Sigmoid colon (tissue), 4 donors: ENCODE data around the gene CORO2B.

ENCODE experiments used
- CTCF ChIP-seq, 4 experiments: fragments of 450-650 bp in 3 of 4; fragments of 200-600 bp in 1 of 4; IDR thresholded peaks; one replicate each; pipeline ENCODE4 v1.5.1; 2016 to 2019; ENCODE audit warnings: antibody characterized with exemption in 4 of 4, mild to moderate bottlenecking in 3 of 4, moderate library complexity in 2 of 4
- POLR2A ChIP-seq, 2 donors: fragments of 450-650 bp; IDR thresholded peaks; one replicate each; pipeline ENCODE4 v1.6.1; 2016; ENCODE audit warnings: antibody characterized with exemption in 2 of 2, mild to moderate bottlenecking in 2 of 2, moderate library complexity in 2 of 2
- POLR2AphosphoS5 ChIP-seq, 4 donors: sonication (generic); formaldehyde crosslinking; IDR thresholded peaks; one replicate each; pipeline ENCODE4 v1.6.1; 2017; ENCODE audit warnings: antibody characterized with exemption in 4 of 4

GRCh38 chr15:68751622-68752021 lies 172.8 kb downstream of the CORO2B start:
- TF ChIP-seq CTCF (IDR thresholded peaks at IDR 0.05): no peak
- TF ChIP-seq POLR2A (IDR thresholded peaks at IDR 0.05): no peak
- no peak for TF ChIP-seq POLR2AphosphoS5 (IDR thresholded peaks at IDR 0.05)
